ENCODE results near the gene MCTS1. TPM values are rescaled to one million over a fixed set of nuclear protein-coding genes. Genes with fewer than 3 reads are reported as not detected.

MCTS1 gene
- total and polyA plus RNA-seq, 9 donors = 11.8 to 46.9 (median 20.6) TPM

DNA sequence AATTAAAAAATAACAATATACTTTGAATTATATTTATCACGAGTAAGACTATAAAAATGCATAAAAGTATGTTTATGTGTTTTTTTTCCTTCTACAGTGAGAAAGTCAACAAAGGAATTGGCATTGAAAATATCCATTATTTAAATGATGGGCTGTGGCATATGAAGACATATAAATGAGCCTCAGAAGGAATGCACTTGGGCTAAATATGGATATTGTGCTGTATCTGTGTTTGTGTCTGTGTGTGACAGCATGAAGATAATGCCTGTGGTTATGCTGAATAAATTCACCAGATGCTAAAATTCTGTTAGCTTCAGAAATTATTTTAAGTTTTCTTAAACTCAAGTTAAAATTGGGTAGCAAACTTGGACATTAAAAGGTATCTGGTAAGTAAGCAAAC is 8.2 kb downstream of the MCTS1 start:
- no peak overlapping the region for H3K4me3 ChIP-seq
- H3K27ac ChIP-seq = no peak overlapping the region
- DNase-seq = no peak
- intact Hi-C loops (cut with DNase I) = no loop called here
- H3K4me1 ChIP-seq (ENCODE audit: insufficient read depth) = no peaks in the 10 kb centered on the region
- H3K9me3 ChIP-seq = no peaks in the 10 kb centered on the region
- TF ChIP-seq POLR2A (IDR thresholded peaks at IDR 0.05) (no peak), EP300 (IDR thresholded peaks at IDR 0.05) (no peak)
- TF ChIP-seq, protein P1, sequence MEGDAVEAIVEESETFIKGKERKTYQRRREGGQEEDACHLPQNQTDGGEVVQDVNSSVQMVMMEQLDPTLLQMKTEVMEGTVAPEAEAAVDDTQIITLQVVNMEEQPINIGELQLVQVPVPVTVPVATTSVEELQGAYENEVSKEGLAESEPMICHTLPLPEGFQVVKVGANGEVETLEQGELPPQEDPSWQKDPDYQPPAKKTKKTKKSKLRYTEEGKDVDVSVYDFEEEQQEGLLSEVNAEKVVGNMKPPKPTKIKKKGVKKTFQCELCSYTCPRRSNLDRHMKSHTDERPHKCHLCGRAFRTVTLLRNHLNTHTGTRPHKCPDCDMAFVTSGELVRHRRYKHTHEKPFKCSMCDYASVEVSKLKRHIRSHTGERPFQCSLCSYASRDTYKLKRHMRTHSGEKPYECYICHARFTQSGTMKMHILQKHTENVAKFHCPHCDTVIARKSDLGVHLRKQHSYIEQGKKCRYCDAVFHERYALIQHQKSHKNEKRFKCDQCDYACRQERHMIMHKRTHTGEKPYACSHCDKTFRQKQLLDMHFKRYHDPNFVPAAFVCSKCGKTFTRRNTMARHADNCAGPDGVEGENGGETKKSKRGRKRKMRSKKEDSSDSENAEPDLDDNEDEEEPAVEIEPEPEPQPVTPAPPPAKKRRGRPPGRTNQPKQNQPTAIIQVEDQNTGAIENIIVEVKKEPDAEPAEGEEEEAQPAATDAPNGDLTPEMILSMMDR (IDR thresholded peaks at IDR 0.05) = no peak
- WGBS, 3 donors = 63 to 80% (median 74%) methylated on average over 1 of the region's 1 CpG
- H3K36me3 ChIP-seq = no peaks in the 10 kb centered on the region
- peaks cover 2% of the 10 kb centered on the region for H3K27me3 ChIP-seq

DNA sequence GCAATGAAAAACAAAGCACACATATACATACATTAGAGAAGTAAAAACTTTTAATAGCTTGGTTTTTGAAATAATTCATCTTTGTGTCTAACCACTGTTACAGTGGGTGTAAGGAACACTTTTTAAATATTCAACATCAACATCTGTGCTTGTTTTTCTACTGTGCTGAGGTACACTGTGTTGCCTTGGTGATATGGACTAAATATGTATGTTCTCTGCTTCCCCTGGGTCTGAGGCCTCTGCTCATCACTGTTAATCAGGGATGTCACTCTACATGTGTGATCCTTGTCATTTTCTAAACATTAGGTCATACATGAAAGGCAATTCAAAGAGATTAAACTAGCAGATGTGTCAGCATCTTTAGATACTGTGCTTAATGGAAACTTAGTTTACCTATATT is 10.9 kb downstream of the MCTS1 start:
- Histone ChIP-seq H3K36me3 (no peaks in the 10 kb centered on the region), H3K4me1 (ENCODE audit: insufficient read depth) (no peaks in the 10 kb centered on the region), H3K4me3 (no peak overlapping the region), H3K27ac (no peak overlapping the region), H3K9me3 (no peaks in the 10 kb centered on the region), H3K27me3 (peaks cover 2% of the 10 kb centered on the region)
- no peak for DNase-seq
- intact Hi-C loops (cut with DNase I) = no loop called here
- no peak for TF ChIP-seq POLR2A (IDR thresholded peaks at IDR 0.05)
- no peak for TF ChIP-seq EP300 (IDR thresholded peaks at IDR 0.05)
- TF ChIP-seq, protein P1 (IDR thresholded peaks at IDR 0.05) = no peak

DNA sequence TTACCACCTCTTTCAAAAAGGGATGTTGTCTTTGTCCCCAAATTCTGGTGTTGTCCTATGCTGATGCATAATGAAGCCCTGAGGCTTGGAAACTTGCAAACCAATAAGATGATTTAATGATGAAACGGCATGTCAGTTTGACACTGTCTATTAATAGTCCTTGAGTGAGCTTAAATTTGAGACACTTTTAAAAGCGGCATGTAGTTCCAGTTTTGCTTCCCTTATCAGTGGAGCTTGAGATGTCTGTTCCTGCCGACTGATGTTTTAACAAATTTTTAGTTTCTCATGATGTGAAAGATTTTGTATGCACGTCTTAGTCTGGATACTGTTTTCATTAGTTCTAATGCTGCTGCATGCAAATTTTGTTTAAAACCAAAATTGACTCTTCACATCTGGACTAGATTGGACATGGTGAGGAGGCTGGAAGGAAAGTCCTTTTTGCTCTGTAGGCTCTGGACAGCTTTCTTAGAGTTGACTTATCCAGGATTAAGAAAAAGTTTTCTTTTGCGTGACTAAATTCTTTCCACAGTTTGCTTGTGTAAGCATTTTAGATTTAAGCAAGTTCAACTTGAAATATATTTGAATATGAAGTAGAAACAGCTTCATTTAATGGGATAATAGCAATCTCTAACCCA is 14.2 kb downstream of the MCTS1 start:
- intact Hi-C loops (cut with DNase I) = no loop called here

DNA sequence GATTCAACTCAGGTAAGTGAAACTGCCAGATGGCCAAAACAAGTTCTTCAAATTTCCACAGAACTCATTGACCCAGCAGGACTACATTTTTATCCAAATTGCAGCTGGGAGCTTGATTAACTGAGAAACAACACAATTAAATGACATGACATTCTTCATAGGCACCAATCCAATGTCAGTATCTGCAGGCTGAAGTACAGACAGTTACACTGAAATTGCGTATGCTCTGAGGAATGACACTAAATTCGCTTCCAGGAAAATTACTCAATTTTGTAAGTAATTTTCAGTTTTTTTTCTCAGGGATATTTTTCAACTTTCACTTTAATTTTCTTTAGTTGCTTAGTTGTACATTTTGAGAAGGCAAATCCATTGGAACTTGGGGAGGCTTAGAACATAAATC is 21.5 kb downstream of the MCTS1 start:
- Histone ChIP-seq H3K4me3 (no peak overlapping the region), H3K4me1 (ENCODE audit: insufficient read depth) (no peaks in the 10 kb centered on the region), H3K27ac (no peak overlapping the region), H3K36me3 (no peaks in the 10 kb centered on the region), H3K27me3 (no peaks in the 10 kb centered on the region), H3K9me3 (no peaks in the 10 kb centered on the region)
- TF ChIP-seq EP300 (IDR thresholded peaks at IDR 0.05) (no peak), POLR2A (IDR thresholded peaks at IDR 0.05) (no peak)
- TF ChIP-seq, protein P1 (IDR thresholded peaks at IDR 0.05) = no peak
- intact Hi-C loops (cut with DNase I) = no loop called here
- WGBS, 3 donors = 52 to 61% (median 55%) methylated on average over 2 of the region's 2 CpGs
- DNase-seq = no peak

More for the DNA sequence above, 14.2 kb downstream of the MCTS1 start:
- Histone ChIP-seq H3K4me3 (no peak overlapping the region), H3K36me3 (no peaks in the 10 kb centered on the region), H3K27me3 (no peaks in the 10 kb centered on the region), H3K4me1 (ENCODE audit: insufficient read depth) (no peaks in the 10 kb centered on the region), H3K9me3 (no peaks in the 10 kb centered on the region), H3K27ac (no peak overlapping the region)
- no peak for DNase-seq
- 69 to 76% (median 75%) methylated on average over 5 of the region's 5 CpGs for WGBS, 3 donors
- TF ChIP-seq POLR2A (IDR thresholded peaks at IDR 0.05) = no peak
- TF ChIP-seq, protein P1 (IDR thresholded peaks at IDR 0.05) = no peak
- no peak for TF ChIP-seq EP300 (IDR thresholded peaks at IDR 0.05)
